Liver (tissue), 3 donors: ENCODE results near the gene IRF2BP2.

ENCODE experiments used
- EGR1 ChIP-seq, 2 donors: IDR thresholded peaks; 2 replicates each; pipeline ENCODE4 v1.6.1; 2016 to 2018; ENCODE audit warnings: antibody characterized with exemption in 2 of 2, low read depth in 2 of 2
- FOXA2 ChIP-seq: IDR thresholded peaks from 2 replicates; pipeline ENCODE4 v1.6.1; 2016; ENCODE audit warnings: antibody characterized with exemption
- GABPA ChIP-seq, 2 donors: IDR thresholded peaks in 1 of 2; conservative IDR thresholded peaks in 1 of 2; 2 replicates each; pipeline ENCODE4 v1.6.1; 2016; ENCODE audit warnings: antibody characterized with exemption in 2 of 2, mild to moderate bottlenecking in 1 of 2, moderate library complexity in 1 of 2
- HNF4A ChIP-seq, 2 donors: conservative IDR thresholded peaks; 2 replicates each; pipeline ENCODE4 v1.6.1; 2016; ENCODE audit warnings: antibody characterized with exemption in 2 of 2, mild to moderate bottlenecking in 2 of 2
- JUND ChIP-seq, 2 donors: IDR thresholded peaks; 2 replicates each; pipeline ENCODE4 v1.6.1; 2016; ENCODE audit warnings: antibody characterized with exemption in 2 of 2
- MAX ChIP-seq: IDR thresholded peaks from 2 replicates; pipeline ENCODE4 v1.6.1; 2016; ENCODE audit warnings: antibody characterized with exemption
- RAD21 ChIP-seq, 2 donors: IDR thresholded peaks; 2 replicates each; pipeline ENCODE4 v1.6.1; 2016; ENCODE audit warnings: antibody characterized with exemption in 2 of 2, mild to moderate bottlenecking in 2 of 2
- RXRA ChIP-seq, 2 donors: IDR thresholded peaks; 2 replicates each; pipeline ENCODE4 v1.6.1; 2017 to 2018; ENCODE audit warnings: antibody characterized with exemption in 2 of 2, mild to moderate bottlenecking in 1 of 2
- SP1 ChIP-seq: IDR thresholded peaks from 2 replicates; pipeline ENCODE4 v1.6.1; 2018; ENCODE audit warnings: antibody characterized with exemption, mild to moderate bottlenecking
- TAF1 ChIP-seq: conservative IDR thresholded peaks from 2 replicates; pipeline ENCODE4 v1.6.1; 2016; ENCODE audit warnings: antibody characterized with exemption, mild to moderate bottlenecking
- YY1 ChIP-seq: IDR thresholded peaks from 2 replicates; pipeline ENCODE4 v1.6.1; 2016; ENCODE audit warnings: antibody characterized with exemption, mild to moderate bottlenecking
- TF ChIP-seq, protein P1 (sequence below): fragments of 150-350 bp; IDR thresholded peaks from 2 replicates; pipeline ENCODE4 v1.5.1; 2017; ENCODE audit warnings: improper control_type of control experiment, low read depth, low read length; ENCODE audit not compliant: missing input control
- TF ChIP-seq, protein P2 (sequence below): IDR thresholded peaks from 2 replicates; pipeline ENCODE4 v1.6.1; 2016; ENCODE audit warnings: antibody characterized with exemption, mild to moderate bottlenecking
- TF ChIP-seq, protein P3 (sequence below): IDR thresholded peaks from 2 replicates; pipeline ENCODE4 v1.6.1; 2016; ENCODE audit warnings: antibody characterized with exemption
- donor health status: healthy.
- donor health status: healthy.

DNA sequence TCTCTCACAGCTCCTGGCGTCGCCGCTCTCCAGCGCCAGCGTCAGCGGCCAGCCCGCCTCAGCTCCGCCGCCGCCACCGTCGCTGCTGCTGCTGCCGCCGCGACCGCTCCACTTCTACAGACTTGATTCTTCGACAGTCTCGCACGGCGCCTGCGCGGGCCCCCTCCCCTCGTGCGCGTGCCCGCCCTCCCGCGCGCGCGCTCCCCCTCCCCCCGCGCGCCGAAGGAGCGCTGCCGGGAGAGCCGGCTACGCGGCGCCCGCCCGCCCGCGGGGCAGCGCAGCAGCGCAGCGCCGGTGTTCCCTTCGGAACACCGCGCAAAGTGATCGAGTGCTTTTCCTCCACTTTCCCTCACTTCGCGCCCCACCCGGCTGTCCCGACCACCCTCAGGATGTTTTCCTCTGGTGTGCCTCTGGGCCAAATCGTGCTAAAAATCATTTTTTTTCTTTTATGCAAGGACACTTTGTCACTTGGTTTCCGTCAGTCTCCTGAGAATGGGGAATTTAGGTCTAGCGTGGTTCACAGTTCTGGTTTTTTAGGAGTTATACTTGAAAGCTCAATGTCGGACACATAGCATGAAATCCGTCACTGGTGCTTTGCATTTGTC, at the start of gene IRF2BP2:
- TF ChIP-seq RAD21 (IDR thresholded peaks at IDR 0.05) (peak in 1 of 2 donors; percentile 44), SP1 (peak; percentile 67), JUND (IDR thresholded peaks at IDR 0.05) (no peak), EGR1 (IDR thresholded peaks at IDR 0.05; ENCODE audit: low read depth in 2 of 2) (no peak), FOXA2 (no peak), GABPA (IDR thresholded peaks at IDR 0.05 in 1 of 2, conservative IDR thresholded peaks at IDR 0.05 in 1 of 2) (no peak), HNF4A (conservative IDR thresholded peaks at IDR 0.05) (peak in 1 of 2 donors; percentile 10), MAX (no peak), YY1 (peak; percentile 49), TAF1 (peak; percentile 85), RXRA (IDR thresholded peaks at IDR 0.05) (no peak)
- TF ChIP-seq, protein P1, sequence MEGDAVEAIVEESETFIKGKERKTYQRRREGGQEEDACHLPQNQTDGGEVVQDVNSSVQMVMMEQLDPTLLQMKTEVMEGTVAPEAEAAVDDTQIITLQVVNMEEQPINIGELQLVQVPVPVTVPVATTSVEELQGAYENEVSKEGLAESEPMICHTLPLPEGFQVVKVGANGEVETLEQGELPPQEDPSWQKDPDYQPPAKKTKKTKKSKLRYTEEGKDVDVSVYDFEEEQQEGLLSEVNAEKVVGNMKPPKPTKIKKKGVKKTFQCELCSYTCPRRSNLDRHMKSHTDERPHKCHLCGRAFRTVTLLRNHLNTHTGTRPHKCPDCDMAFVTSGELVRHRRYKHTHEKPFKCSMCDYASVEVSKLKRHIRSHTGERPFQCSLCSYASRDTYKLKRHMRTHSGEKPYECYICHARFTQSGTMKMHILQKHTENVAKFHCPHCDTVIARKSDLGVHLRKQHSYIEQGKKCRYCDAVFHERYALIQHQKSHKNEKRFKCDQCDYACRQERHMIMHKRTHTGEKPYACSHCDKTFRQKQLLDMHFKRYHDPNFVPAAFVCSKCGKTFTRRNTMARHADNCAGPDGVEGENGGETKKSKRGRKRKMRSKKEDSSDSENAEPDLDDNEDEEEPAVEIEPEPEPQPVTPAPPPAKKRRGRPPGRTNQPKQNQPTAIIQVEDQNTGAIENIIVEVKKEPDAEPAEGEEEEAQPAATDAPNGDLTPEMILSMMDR = no peak
- TF ChIP-seq, protein P2, sequence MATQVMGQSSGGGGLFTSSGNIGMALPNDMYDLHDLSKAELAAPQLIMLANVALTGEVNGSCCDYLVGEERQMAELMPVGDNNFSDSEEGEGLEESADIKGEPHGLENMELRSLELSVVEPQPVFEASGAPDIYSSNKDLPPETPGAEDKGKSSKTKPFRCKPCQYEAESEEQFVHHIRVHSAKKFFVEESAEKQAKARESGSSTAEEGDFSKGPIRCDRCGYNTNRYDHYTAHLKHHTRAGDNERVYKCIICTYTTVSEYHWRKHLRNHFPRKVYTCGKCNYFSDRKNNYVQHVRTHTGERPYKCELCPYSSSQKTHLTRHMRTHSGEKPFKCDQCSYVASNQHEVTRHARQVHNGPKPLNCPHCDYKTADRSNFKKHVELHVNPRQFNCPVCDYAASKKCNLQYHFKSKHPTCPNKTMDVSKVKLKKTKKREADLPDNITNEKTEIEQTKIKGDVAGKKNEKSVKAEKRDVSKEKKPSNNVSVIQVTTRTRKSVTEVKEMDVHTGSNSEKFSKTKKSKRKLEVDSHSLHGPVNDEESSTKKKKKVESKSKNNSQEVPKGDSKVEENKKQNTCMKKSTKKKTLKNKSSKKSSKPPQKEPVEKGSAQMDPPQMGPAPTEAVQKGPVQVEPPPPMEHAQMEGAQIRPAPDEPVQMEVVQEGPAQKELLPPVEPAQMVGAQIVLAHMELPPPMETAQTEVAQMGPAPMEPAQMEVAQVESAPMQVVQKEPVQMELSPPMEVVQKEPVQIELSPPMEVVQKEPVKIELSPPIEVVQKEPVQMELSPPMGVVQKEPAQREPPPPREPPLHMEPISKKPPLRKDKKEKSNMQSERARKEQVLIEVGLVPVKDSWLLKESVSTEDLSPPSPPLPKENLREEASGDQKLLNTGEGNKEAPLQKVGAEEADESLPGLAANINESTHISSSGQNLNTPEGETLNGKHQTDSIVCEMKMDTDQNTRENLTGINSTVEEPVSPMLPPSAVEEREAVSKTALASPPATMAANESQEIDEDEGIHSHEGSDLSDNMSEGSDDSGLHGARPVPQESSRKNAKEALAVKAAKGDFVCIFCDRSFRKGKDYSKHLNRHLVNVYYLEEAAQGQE = peak; percentile 48
- TF ChIP-seq, protein P3, sequence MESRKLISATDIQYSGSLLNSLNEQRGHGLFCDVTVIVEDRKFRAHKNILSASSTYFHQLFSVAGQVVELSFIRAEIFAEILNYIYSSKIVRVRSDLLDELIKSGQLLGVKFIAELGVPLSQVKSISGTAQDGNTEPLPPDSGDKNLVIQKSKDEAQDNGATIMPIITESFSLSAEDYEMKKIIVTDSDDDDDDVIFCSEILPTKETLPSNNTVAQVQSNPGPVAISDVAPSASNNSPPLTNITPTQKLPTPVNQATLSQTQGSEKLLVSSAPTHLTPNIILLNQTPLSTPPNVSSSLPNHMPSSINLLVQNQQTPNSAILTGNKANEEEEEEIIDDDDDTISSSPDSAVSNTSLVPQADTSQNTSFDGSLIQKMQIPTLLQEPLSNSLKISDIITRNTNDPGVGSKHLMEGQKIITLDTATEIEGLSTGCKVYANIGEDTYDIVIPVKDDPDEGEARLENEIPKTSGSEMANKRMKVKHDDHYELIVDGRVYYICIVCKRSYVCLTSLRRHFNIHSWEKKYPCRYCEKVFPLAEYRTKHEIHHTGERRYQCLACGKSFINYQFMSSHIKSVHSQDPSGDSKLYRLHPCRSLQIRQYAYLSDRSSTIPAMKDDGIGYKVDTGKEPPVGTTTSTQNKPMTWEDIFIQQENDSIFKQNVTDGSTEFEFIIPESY = no peak
